HL-60/S4 treated with phorbol 12-myristate 13-acetate at 8.2 ng/mL for 4 days and 3 days (cell line): Measurements from ENCODE around the gene TLE6.
"Not testable (repeated sequence)": the region's sequence is repeated elsewhere in the genome, so short reads cannot be mapped to it uniquely, and the experiment has no call there.

Experiments
- in situ Hi-C: fragments of 300-500 bp; cut with MboI; formaldehyde crosslinking; loops from 2 replicates; pipeline ENCODE4 v1.15.0; 2022; ENCODE audit warnings: low sequenced_read_pairs

The TLE6 gene

GRCh38 chr19:2970201-2970835, 7.0 kb upstream of the TLE6 start:
- in situ Hi-C loops: no loop called here

- in situ Hi-C loops: no loop called here
Observed at GRCh38 chr19:2973229-2973628, 4.1 kb upstream of the TLE6 start.

- in situ Hi-C loops: no loop called here
Observed at GRCh38 chr19:2974342-2975041, 2.9 kb upstream of the TLE6 start.

- in situ Hi-C loops: no loop called here
Observed at GRCh38 chr19:2976609-2977000, 759 bp upstream of the TLE6 start.

- in situ Hi-C loops: no loop called here
Observed at GRCh38 chr19:2977746-2978138, 378 bp downstream of the TLE6 start.

- in situ Hi-C loops: no loop called here
Observed at GRCh38 chr19:2978166-2978767, 903 bp downstream of the TLE6 start.

GRCh38 chr19:2978772-2979171, 1.4 kb downstream of the TLE6 start:
- in situ Hi-C loops: no loop called here

- in situ Hi-C loops: no loop called here
Observed at GRCh38 chr19:2981898-2982297, 4.5 kb downstream of the TLE6 start.

- in situ Hi-C loops: no loop called here
Observed at GRCh38 chr19:2982561-2982960, 5.2 kb downstream of the TLE6 start.

- in situ Hi-C loops: no loop called here
Observed at GRCh38 chr19:2982983-2983350, 5.6 kb downstream of the TLE6 start.

GRCh38 chr19:2983351-2984214, 6.2 kb downstream of the TLE6 start:
- in situ Hi-C loops: no loop called here

GRCh38 chr19:2984215-2984528, 6.8 kb downstream of the TLE6 start:
- in situ Hi-C loops: no loop called here

- in situ Hi-C loops: no loop called here
Observed at GRCh38 chr19:2986951-2987524, 9.7 kb downstream of the TLE6 start.

GRCh38 chr19:2987797-2988196, 10.4 kb downstream of the TLE6 start:
- in situ Hi-C loops: no loop called here

- in situ Hi-C loops: no loop called here
Observed at GRCh38 chr19:2988568-2988967, 11.2 kb downstream of the TLE6 start.

GRCh38 chr19:2989236-2989946, 12.0 kb downstream of the TLE6 start:
- in situ Hi-C loops: no loop called here

GRCh38 chr19:2992333-2992732, 15.0 kb downstream of the TLE6 start:
- in situ Hi-C loops: not testable (repeated sequence)

GRCh38 chr19:2992958-2993357, 15.6 kb downstream of the TLE6 start:
- in situ Hi-C loops: no loop called here

GRCh38 chr19:2993579-2993978, 16.2 kb downstream of the TLE6 start:
- in situ Hi-C loops: no loop called here

- in situ Hi-C loops: no loop called here
Observed at GRCh38 chr19:2994588-2995131, 17.3 kb downstream of the TLE6 start.
